NCI-H526 treated with DMSO at 0.1 percent for 48 hours (cell line): ENCODE measurements around the gene LRRC74A.
"Not testable (repeated sequence)": the region's sequence is repeated elsewhere in the genome, so short reads cannot be mapped to it uniquely, and the experiment has no call there.

Source experiments
- DNase-seq: peaks from one replicate; lab custom pipeline; 2025; lab: John Stamatoyannopoulos, UW

Gene LRRC74A

GRCh38 chr14:76891391-76891790 lies 65.2 kb downstream of the LRRC74A start:
- DNase-seq, result no peak

- no peak for DNase-seq
Measured at GRCh38 chr14:76894308-76894707, 68.1 kb downstream of the LRRC74A start.

- DNase-seq, result not testable (repeated sequence)
Measured at GRCh38 chr14:76898006-76898405, 71.8 kb downstream of the LRRC74A start.

GRCh38 chr14:76900682-76901081 lies 74.5 kb downstream of the LRRC74A start:
- no peak for DNase-seq

- no peak for DNase-seq
Measured at GRCh38 chr14:76901171-76902055, 75.2 kb downstream of the LRRC74A start.

GRCh38 chr14:76902591-76902990 lies 76.4 kb downstream of the LRRC74A start:
- no peak for DNase-seq

- DNase-seq, result no peak
Measured at GRCh38 chr14:76904100-76904739, 78.0 kb downstream of the LRRC74A start.

GRCh38 chr14:76904740-76905569 lies 78.7 kb downstream of the LRRC74A start:
- DNase-seq, result no peak

- DNase-seq, result no peak
Measured at GRCh38 chr14:76908834-76909233, 82.6 kb downstream of the LRRC74A start.

GRCh38 chr14:76909266-76909665 lies 83.1 kb downstream of the LRRC74A start:
- no peak for DNase-seq

GRCh38 chr14:76910371-76910890 lies 84.2 kb downstream of the LRRC74A start:
- DNase-seq, result no peak

GRCh38 chr14:76911473-76911872 lies 85.3 kb downstream of the LRRC74A start:
- DNase-seq, result no peak

GRCh38 chr14:76914533-76915081 lies 88.4 kb downstream of the LRRC74A start:
- not testable (repeated sequence) for DNase-seq

GRCh38 chr14:76916040-76916715 lies 90.0 kb downstream of the LRRC74A start:
- no peak for DNase-seq

- DNase-seq, result peak; percentile 34
Measured at GRCh38 chr14:76917158-76917596, 91.0 kb downstream of the LRRC74A start.

GRCh38 chr14:76917745-76918255 lies 91.6 kb downstream of the LRRC74A start:
- no peak for DNase-seq

- DNase-seq, result no peak
Measured at GRCh38 chr14:76918256-76918781, 92.1 kb downstream of the LRRC74A start.

GRCh38 chr14:76918782-76919394 lies 92.7 kb downstream of the LRRC74A start:
- peak; percentile 32 for DNase-seq
